ENCODE data around the gene DSCAM.

DNA sequence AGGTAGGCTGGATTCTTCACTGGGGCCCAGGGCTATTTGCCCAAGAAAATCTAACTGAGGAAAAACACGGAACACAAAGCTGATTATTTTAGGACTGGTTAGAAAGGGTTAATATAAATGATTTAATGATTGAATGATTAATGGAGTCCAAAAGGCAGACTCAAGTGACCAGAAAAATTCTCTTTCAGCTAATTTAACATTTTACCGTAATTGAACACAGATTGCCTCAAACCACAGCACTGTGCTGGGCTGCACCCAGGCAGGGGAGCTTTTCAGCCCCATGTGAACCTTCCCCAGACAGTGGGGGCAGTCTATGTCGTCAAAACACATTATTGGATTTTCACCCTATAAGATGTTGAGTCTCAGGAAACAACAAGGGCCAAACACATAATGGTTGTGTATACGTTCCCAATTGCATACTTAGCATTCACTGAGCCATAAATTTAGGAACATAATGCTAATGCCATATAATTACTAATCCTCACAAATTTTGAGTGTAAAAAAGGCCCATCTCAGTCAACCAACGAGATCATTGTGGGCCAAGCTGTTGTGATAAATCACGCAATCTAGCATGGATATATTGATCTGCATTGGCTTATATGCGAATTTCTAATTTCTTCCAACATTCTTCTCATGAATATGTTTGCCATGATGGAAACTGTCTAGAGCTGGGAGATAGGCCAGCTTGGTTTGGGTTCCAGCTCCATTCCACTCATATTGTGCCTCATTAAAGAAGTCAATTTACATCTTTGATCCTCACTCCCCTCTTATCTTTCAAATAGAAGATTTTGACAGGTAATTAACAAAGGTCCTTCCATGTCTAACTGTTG lies 27.7 kb downstream of the DSCAM start:
- TF ChIP-seq, protein P1, sequence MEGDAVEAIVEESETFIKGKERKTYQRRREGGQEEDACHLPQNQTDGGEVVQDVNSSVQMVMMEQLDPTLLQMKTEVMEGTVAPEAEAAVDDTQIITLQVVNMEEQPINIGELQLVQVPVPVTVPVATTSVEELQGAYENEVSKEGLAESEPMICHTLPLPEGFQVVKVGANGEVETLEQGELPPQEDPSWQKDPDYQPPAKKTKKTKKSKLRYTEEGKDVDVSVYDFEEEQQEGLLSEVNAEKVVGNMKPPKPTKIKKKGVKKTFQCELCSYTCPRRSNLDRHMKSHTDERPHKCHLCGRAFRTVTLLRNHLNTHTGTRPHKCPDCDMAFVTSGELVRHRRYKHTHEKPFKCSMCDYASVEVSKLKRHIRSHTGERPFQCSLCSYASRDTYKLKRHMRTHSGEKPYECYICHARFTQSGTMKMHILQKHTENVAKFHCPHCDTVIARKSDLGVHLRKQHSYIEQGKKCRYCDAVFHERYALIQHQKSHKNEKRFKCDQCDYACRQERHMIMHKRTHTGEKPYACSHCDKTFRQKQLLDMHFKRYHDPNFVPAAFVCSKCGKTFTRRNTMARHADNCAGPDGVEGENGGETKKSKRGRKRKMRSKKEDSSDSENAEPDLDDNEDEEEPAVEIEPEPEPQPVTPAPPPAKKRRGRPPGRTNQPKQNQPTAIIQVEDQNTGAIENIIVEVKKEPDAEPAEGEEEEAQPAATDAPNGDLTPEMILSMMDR (IDR thresholded peaks at IDR 0.05; ENCODE audit: insufficient read depth, low read length, poor library complexity, severe bottlenecking) = no peak
- TF ChIP-seq EZH2phosphoT487 (conservative IDR thresholded peaks at IDR 0.05; ENCODE audit: low read length) = no peak

Data from SU-DHL-6 (cell line).